Left lobe of liver (tissue), 2 donors: Measurements from ENCODE around the gene HTR6. TPM values are rescaled to one million over a fixed set of nuclear protein-coding genes. Genes with fewer than 3 reads are reported as not detected.
A peak's percentile ranks its signal among the peaks of the same experiment; 100 is the strongest.

Source experiments
- ATAC-seq: fragments of 200-7000 bp; cut with Tn5 transposase; one replicate; pipeline ENCODE4 v1.9.1; 2020; ENCODE audit warnings: mild to moderate bottlenecking, moderate library complexity
- DNase-seq: peaks from one replicate; pipeline ENCODE4 v3.0.0-alpha.2; 2020; ENCODE audit warnings: low spot score
- total RNA-seq: library from RNA; stranded (reverse); gene quantifications from one replicate; pipeline ENCODE4 v1.2.1, GENCODE V29; 2021
- donor health status: DM: no; HTN: no; CAD: no; lungs with moderate emphysema.
- donor health status: DM: no; HTN: yes; CAD: no.

The HTR6 gene
- total RNA-seq, 1 donor from 2014 or later: not detected

- DNase-seq (no peak), ATAC-seq (no peak)
Measured at GRCh38 chr1:19655718-19656080, 9.0 kb upstream of the HTR6 start.

GRCh38 chr1:19656134-19656779 is 8.4 kb upstream of the HTR6 start:
- DNase-seq: no peak
- ATAC-seq: no peak

GRCh38 chr1:19656780-19657466 is 7.8 kb upstream of the HTR6 start:
- DNase-seq: no peak

GRCh38 chr1:19657511-19657910 is 7.2 kb upstream of the HTR6 start:
- no peak for DNase-seq
- ATAC-seq: no peak

More at GRCh38 chr1:19656780-19657466, 7.8 kb upstream of the HTR6 start:
- ATAC-seq: no peak

- no peak for ATAC-seq
- no peak for DNase-seq
Measured at GRCh38 chr1:19658186-19658585, 6.5 kb upstream of the HTR6 start.

- no peak for DNase-seq
- peak; percentile 56 for ATAC-seq
Measured at GRCh38 chr1:19661721-19662228, 2.9 kb upstream of the HTR6 start.

GRCh38 chr1:19662313-19662712 is 2.4 kb upstream of the HTR6 start:
- no peak for DNase-seq
- no peak for ATAC-seq

GRCh38 chr1:19665186-19665495 is 466 bp downstream of the HTR6 start:
- ATAC-seq (no peak), DNase-seq (no peak)

- no peak for ATAC-seq
- DNase-seq: no peak
Measured at GRCh38 chr1:19665496-19666465, 1.1 kb downstream of the HTR6 start.

GRCh38 chr1:19668888-19669287 is 4.2 kb downstream of the HTR6 start:
- no peak for ATAC-seq
- no peak for DNase-seq

GRCh38 chr1:19670787-19671186 is 6.1 kb downstream of the HTR6 start:
- ATAC-seq (no peak), DNase-seq (no peak)

GRCh38 chr1:19672237-19672636 is 7.6 kb downstream of the HTR6 start:
- DNase-seq: no peak
- ATAC-seq: no peak

- DNase-seq: no peak
- ATAC-seq: no peak
Measured at GRCh38 chr1:19675797-19676196, 11.1 kb downstream of the HTR6 start.

- ATAC-seq: peak; percentile 56
- no peak for DNase-seq
Measured at GRCh38 chr1:19676438-19676922, 11.8 kb downstream of the HTR6 start.

- ATAC-seq: peak; percentile 9
Measured at GRCh38 chr1:19678493-19678892, 13.8 kb downstream of the HTR6 start.

GRCh38 chr1:19678931-19679453 is 14.3 kb downstream of the HTR6 start:
- no peak for DNase-seq
- no peak for ATAC-seq

More at GRCh38 chr1:19678493-19678892, 13.8 kb downstream of the HTR6 start:
- DNase-seq: no peak

GRCh38 chr1:19679691-19680090 is 15.0 kb downstream of the HTR6 start:
- DNase-seq: no peak
- ATAC-seq: peak; percentile 8

- ATAC-seq: no peak
- DNase-seq: no peak
Measured at GRCh38 chr1:19680644-19681043, 16.0 kb downstream of the HTR6 start.

GRCh38 chr1:19682257-19682656 is 17.6 kb downstream of the HTR6 start:
- ATAC-seq (no peak), DNase-seq (no peak)

GRCh38 chr1:19682901-19683300 is 18.2 kb downstream of the HTR6 start:
- DNase-seq: no peak

GRCh38 chr1:19683351-19683750 is 18.7 kb downstream of the HTR6 start:
- DNase-seq: no peak

More at GRCh38 chr1:19682901-19683300, 18.2 kb downstream of the HTR6 start:
- no peak for ATAC-seq

More at GRCh38 chr1:19683351-19683750, 18.7 kb downstream of the HTR6 start:
- ATAC-seq: no peak
